Activated T-cell treated with anti-CD3 and anti-CD28 coated beads for 48 hours (primary cell): ENCODE data around the gene CDX2.
"Not testable (repeated sequence)": the region's sequence is repeated elsewhere in the genome, so short reads cannot be mapped to it uniquely, and the experiment has no call there.

Experiments used
- DNase-seq: peaks from one replicate; pipeline ENCODE4 v3.0.0-alpha.2; 2020; ENCODE audit warnings: low read depth

The CDX2 gene

GRCh38 chr13:27964741-27965323, 4.3 kb downstream of the CDX2 start:
- DNase-seq: no peak

DNA sequence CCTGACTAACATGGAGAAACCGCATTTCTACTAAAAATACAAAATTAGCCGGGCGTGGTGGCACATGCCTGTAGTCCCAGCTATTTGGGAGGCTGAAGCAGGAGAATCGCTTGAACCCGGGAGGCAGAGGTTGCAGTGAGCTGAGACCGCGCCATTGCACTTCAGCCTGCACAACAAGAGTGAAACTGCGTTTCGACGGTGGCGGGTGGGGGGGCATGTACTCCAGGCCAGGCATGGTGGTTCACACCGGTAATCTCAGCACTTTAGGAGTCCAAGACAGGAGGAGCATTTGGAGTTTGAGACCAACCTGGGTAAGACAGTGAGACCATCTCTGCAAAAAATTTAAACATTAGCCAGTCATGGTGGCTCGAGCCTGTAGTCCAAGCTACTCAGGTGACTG, 4.9 kb downstream of the CDX2 start:
- not testable (repeated sequence) for DNase-seq

DNA sequence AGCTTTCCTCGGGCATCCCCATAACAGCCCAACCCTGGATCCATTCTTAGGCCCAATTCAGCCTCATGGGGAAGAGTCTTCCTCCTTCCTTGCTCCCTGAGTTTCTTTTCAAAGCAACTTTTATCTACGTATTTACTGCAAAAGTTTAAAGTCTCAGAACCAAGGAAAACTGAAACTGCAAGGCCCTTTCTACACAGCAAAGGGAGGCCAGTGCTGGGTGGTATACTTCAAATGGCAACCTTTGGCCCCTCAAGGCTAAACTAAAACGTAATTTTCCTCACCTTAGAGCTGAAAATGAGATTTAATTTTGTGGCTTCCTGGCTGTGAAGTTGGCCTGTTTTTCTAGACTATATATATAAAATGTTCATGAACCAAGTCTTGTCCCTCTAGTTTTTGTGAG, 5.6 kb downstream of the CDX2 start:
- DNase-seq: no peak

DNA sequence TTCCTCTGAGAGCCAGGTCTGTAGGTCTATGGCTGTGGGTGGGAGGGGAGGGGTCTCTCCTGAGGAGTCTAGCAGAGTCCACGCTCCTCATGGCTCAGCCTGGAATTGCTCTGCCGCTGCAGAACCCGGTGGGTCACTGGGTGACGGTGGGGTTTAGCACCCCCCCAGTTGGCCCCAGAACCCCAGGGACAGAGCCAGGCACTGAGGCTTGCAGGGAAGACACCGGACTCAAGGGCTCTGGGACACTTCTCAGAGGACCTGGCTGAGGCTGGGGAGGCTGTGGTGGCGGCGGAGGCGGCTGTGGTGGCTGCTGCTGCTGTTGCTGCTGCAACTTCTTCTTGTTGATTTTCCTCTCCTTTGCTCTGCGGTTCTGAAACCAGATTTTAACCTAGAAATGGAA, 6.1 kb downstream of the CDX2 start:
- DNase-seq: no peak

DNA sequence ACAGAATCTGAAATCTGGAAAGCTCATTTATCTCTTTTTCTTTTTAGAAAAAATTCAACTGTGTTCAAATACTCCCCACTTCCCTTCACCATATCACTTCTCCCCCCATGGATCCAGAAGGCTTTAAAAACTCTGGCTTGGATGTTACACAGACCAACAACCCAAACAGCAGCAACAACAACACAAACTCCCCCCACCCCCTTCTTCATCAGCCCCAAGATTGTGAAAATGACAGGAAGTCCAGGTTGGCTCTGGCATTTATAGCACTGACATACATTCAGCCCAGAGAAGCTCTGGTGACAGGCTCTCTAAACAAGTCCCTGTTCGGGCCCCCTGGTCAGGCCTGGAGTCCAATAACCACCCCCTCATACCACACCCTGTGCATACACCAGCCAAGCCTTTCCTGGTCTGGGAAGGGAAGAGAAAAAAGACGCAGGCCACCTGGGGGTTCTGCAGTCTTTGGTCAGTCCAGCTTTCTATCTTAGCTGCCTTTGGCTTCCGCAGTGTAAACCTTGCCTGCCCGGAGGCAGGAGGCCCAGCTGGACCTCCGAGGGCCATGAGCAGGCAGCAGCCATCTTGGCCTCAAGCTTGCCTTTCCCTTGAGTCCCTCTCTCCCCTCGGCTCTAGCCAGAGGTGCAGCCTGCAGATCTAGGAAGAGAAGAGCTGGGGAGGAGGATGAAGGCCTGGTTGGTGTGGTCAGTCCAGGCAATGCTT, 6.8 kb downstream of the CDX2 start:
- DNase-seq: no peak

DNA sequence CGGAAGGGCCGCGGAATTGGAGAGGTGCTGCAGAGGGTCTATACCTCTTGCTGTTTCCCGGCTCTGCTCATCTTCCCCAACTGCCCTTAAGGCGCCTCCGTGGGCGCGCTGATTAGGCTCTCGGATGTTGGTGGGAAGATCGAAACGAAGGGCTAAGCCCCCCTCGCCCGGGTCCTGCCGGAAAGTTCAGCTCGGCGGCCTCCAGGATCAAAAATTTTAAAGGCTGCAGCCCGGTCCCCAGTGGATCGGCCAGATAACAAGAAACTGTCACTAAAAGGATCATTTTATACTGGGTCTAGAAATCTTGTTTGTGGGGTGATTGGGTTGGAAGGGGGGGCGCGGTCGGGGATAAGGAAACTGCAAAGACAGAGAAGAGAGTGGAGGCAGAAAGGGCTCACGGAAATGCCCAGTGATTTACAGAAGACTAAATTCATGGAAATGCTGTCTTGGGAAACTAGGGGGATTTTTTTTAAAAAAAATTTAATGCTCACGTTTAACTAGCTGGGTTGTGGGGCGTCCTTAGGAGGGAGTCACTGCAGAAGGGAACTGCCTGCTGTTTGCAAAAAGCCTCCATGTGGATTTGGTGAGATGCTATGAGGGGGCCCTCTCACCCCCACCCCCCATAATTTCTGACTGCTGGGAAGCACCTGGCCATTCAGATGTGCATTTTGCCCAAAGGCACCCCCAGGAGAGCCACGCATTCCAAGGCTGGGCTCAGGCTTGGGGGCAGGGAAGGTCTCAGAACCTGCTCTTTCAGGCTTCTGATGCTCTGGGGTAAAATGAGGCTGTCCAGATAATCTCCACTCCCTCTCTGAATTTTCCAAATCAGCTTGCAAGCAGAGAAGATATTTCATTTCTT, 7.7 kb downstream of the CDX2 start:
- no peak for DNase-seq

- DNase-seq: no peak
Measured at GRCh38 chr13:27960362-27961226, 8.5 kb downstream of the CDX2 start.

- no peak for DNase-seq
Measured at GRCh38 chr13:27959976-27960361, 9.1 kb downstream of the CDX2 start.

- DNase-seq: no peak
Measured at GRCh38 chr13:27956576-27957300, 12.4 kb downstream of the CDX2 start.

DNA sequence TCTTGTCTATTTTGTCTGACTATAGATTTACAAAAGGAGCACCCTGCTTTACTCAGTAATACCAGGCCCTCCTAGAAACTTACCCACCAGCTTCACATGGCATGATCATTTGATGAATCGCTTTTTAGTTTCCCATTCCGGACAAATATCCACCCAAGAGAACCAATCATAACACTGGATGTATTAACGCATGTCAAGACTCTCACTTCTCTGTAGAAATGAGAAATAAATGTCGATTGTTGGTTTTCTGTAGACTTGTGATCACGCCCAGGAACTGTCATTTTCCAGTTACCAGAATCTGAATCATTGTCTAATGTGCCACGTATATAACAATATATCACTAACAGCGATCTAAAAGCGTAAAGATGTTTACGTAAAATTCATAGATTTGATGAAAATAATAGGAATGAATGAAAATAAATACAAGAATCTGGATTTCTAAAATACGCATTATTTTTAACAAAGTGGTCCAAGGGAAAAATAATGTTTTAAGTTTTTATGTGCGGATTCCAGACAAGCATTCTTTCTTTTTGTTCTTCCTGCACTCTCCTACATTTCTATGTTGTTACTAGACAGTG, 14.0 kb downstream of the CDX2 start:
- no peak for DNase-seq

- no peak for DNase-seq
Measured at GRCh38 chr13:27954406-27954851, 14.7 kb downstream of the CDX2 start.

- peak; percentile 73 for DNase-seq
Measured at GRCh38 chr13:27953676-27954405, 15.3 kb downstream of the CDX2 start.

- DNase-seq: no peak
Measured at GRCh38 chr13:27952876-27953675, 16.0 kb downstream of the CDX2 start.

DNA sequence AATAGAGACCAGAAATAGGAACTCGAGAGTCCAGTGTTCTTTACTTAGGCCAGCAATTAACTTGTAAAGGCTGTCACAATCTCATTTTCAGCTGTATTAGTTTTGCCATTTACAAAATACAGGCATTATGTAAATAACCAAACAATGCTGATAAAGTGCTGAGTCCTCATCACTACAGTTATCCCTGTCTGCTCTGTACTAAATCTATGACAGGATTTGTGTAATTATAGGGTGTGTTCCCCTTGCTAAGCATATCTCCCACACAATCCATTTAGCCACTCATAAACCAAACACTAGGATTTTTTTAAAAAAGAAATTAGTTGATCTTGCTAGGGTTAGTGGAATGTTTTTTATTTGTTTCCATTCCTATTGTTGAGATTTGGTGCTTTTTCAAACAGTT, 26.1 kb downstream of the CDX2 start:
- no peak for DNase-seq

GRCh38 chr13:27933580-27934328, 35.4 kb downstream of the CDX2 start:
- DNase-seq: no peak

- DNase-seq: no peak
Measured at GRCh38 chr13:27933118-27933517, 36.0 kb downstream of the CDX2 start.

DNA sequence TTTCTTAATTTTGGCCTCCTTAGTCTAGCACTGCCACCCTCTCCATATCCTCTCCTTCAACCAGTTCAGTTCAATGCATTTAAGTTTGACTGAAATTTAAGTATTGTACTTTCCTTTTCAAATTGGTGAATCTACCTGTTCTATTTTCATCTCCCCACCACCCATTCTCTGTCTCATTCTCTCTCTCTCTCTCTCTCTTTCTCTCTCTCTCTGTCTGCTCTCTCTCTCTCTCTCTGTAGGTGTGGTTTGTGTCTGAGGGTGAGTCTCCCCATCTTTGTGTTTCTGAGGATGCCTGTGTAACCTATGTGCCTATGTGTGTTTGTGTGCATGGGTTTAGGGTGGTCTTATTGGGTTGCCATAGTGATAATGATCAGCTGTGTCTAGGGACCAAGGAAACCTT, 39.2 kb downstream of the CDX2 start:
- no peak for DNase-seq
